ENCODE results near the gene PCNX3. TPM values are rescaled to one million over a fixed set of nuclear protein-coding genes. Genes with fewer than 3 reads are reported as not detected.
"Not testable (repeated sequence)": the region's sequence is repeated elsewhere in the genome, so short reads cannot be mapped to it uniquely, and the experiment has no call there.

PCNX3 gene
- total RNA-seq, 2 experiments from 2014 or later = 29.8 to 32.1 TPM

GRCh38 chr11:65634905-65635731 lies 19.5 kb downstream of the PCNX3 start:
- no peak for DNase-seq
- Mint-ChIP-seq H3K4me3 (no peak overlapping the region), H3K27ac (no peak overlapping the region), H3K27me3 (no peaks in the 10 kb centered on the region), H3K36me3 (peaks cover 26% of the 10 kb centered on the region), H3K4me1 (ENCODE audit: low read depth) (peaks cover 23% of the 10 kb centered on the region), H3K9me3 (no peaks in the 10 kb centered on the region)
- intact Hi-C loops (cut with micrococcal nuclease) = no loop called here
- ChIA-PET CTCF (interaction anchor here (1.2 kb wide), 1 partner anchor 17 kb away, joined by 3 read pairs; no protein-coding TSS in a partner anchor), POLR2A (no interaction called here)

DNA sequence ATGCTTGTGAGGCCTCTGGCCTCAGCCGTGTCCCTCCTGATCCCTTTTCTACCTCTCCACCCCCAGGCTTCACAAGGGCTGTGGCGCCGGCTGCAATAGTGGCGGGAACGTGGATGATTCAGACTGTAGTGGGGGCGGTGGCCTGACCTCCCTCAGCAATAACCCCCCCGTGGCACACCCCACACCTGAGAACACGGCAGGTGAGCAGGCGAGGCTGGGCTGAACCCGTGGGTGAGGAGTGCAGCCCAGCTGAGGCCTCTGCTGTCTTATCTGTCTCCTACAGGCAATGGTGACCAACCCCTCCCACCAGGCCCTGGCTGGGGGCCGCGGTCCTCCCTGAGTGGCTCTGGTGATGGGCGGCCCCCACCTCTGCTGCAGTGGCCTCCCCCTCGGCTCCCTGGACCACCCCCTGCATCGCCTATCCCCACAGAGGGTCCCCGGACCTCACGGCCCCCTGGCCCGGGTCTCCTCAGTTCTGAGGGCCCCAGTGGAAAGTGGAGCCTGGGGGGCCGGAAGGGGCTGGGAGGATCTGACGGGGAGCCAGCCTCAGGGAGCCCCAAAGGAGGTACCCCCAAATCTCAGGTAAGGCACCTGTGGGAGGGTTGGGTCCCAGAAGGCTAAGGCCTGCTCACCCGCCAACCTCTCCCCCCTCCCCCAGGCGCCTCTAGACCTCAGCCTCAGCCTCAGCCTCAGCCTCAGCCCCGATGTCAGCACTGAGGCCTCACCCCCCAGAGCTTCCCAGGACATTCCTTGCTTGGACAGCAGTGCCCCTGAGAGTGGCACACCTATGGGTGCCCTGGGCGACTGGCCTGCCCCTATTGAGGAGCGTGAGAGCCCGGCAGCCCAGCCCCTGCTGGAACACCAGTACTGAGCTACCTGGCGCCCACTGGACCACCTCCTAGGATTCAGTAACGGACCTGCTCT lies 20.8 kb downstream of the PCNX3 start:
- Mint-ChIP-seq H3K9me3 (no peaks in the 10 kb centered on the region), H3K4me1 (ENCODE audit: low read depth) (peaks cover 31% of the 10 kb centered on the region), H3K27me3 (no peaks in the 10 kb centered on the region), H3K4me3 (peak overlapping the region; percentile 37), H3K27ac (peak overlapping the region; percentile 56), H3K36me3 (peaks cover 35% of the 10 kb centered on the region)
- CTCF ChIA-PET = interaction anchor here (1.2 to 3.2 kb wide), 2 partner anchors 10 to 16 kb away, joined by 3 to 11 read pairs; no protein-coding TSS in a partner anchor
- DNase-seq = no peak
- POLR2A ChIA-PET = interaction anchor here (1.2 kb wide), 1 partner anchor 27 kb away, joined by 5 read pairs; no protein-coding TSS in a partner anchor
- intact Hi-C loops (cut with micrococcal nuclease) = no loop called here

DNA sequence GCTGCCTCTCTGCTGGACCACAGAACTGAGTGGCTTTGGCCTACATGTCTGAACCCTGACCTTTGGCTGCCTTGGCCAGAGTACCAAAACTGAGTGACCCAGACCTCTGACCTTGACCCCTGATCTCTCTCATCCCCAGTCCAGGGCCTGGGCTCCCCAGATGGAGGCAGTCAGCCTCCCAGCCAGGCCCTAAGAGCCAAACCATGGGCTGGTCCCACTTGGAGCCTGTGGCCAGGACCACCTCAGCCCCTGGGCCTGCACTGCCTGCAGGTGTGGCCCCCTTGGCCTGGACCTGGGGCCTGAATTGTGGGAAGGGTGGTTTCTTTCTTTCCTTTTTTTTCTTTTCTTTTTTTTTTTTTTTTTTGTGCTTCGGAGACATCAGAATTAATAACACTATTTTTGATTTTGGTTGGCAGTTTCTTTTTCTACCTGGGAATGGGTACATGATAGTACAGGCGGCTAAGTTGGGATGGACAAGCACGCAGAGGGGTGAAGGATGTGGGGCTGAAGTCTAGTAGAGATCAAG lies 21.5 kb downstream of the PCNX3 start:
- intact Hi-C loops (cut with micrococcal nuclease) = no loop called here
- ChIA-PET POLR2A (interaction anchor here (1.2 kb wide), 2 partner anchors 17 to 26 kb away, joined by 4 to 5 read pairs; no protein-coding TSS in a partner anchor), CTCF (interaction anchor here (0.8 to 3.6 kb wide), 5 partner anchors 11 to 181 kb away, joined by 3 to 18 read pairs (median 5); no protein-coding TSS in a partner anchor)
- DNase-seq = no peak
- Mint-ChIP-seq H3K27me3 (no peaks in the 10 kb centered on the region), H3K27ac (peak overlapping the region; percentile 82), H3K36me3 (peaks cover 42% of the 10 kb centered on the region), H3K4me1 (ENCODE audit: low read depth) (peaks cover 38% of the 10 kb centered on the region), H3K9me3 (no peaks in the 10 kb centered on the region), H3K4me3 (peak overlapping the region; percentile 85)

DNA sequence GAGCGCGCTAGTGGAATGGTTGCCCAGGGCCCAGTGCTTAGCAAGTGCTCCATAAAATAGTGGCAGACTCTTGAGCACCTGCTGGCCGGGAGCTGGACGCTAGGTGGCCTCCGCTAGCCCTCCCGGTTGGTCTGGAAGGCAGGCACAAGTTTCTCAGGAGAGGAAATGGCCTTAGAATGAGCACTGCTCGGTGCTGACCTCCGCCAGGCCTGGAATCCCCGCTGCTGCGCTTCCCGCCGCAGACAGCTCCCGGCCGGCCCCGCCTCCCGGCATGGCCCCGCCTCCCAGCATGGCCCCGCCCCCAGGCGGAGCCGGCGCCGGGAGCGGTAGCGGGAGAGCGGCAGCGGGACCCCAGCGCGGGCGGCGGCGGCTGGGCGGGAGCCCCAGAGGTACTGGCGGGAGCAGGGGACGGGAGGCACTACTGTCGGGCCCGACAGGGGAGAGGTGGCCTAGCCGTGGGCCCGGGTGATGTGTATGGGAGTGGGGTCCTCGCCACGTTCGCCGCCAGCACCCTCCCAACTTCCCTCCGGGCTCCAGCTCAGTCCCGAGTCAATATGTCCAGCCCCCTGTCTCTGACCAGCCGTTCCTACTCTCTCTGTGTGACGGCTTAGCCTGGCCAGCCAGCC lies 22.3 kb downstream of the PCNX3 start, which contains the start of gene SIPA1:
SIPA1 (plus strand) TSS at position 308 of the 626 bp plus-strand sequence. CDS start 2,821 bp downstream, outside the sequence.
- Mint-ChIP-seq H3K36me3 (peaks cover 42% of the 10 kb centered on the region), H3K4me3 (peak within 1 kb of the TSS; percentile 85), H3K9me3 (no peaks in the 10 kb centered on the region), H3K27me3 (no peaks in the 10 kb centered on the region), H3K4me1 (ENCODE audit: low read depth) (peaks cover 38% of the 10 kb centered on the region), H3K27ac (peak within 1 kb of the TSS; percentile 95)
- intact Hi-C loops (cut with micrococcal nuclease) = loop anchor here (1.0 to 2.0 kb wide), 3 partner anchors 23 to 63 kb away; partner anchors contain the start of gene PCNX3
- ChIA-PET CTCF (interaction anchor here (0.8 to 3.6 kb wide), 10 partner anchors 10 to 384 kb away, joined by 3 to 18 read pairs (median 3); no protein-coding TSS in a partner anchor), POLR2A (interaction anchor here (0.7 to 1.7 kb wide), 8 partner anchors 14 to 384 kb away, joined by 3 to 7 read pairs (median 4); partner anchors contain the start of genes PCNX3 and RELA)
- peak; percentile 75 for DNase-seq

GRCh38 chr11:65639228-65639597 lies 23.6 kb downstream of the PCNX3 start:
- Mint-ChIP-seq H3K4me1 (ENCODE audit: low read depth) (peaks cover 45% of the 10 kb centered on the region), H3K36me3 (peaks cover 52% of the 10 kb centered on the region), H3K4me3 (peak overlapping the region; percentile 85), H3K27ac (peak overlapping the region; percentile 95)
- POLR2A ChIA-PET = interaction anchor here (0.6 to 1.7 kb wide), 7 partner anchors 13 to 383 kb away, joined by 3 to 7 read pairs (median 3); partner anchors contain the start of gene RELA
- intact Hi-C loops (cut with micrococcal nuclease) = loop anchor here (2.0 kb wide), 1 partner anchor 64 kb away; no protein-coding TSS in a partner anchor
- not testable (repeated sequence) for H3K9me3 Mint-ChIP-seq, DNase-seq, H3K27me3 Mint-ChIP-seq
- CTCF ChIA-PET = interaction anchor here (0.8 to 3.6 kb wide), 5 partner anchors 13 to 45 kb away, joined by 3 to 18 read pairs (median 5); no protein-coding TSS in a partner anchor

GRCh38 chr11:65639623-65640482 lies 24.3 kb downstream of the PCNX3 start:
- H3K36me3 Mint-ChIP-seq = peaks cover 46% of the 10 kb centered on the region
- peak overlapping the region; percentile 95 for H3K27ac Mint-ChIP-seq
- intact Hi-C loops (cut with micrococcal nuclease) = loop anchor here (1.0 to 2.0 kb wide), 2 partner anchors 12 to 65 kb away; no protein-coding TSS in a partner anchor
- H3K27me3 Mint-ChIP-seq = no peaks in the 10 kb centered on the region
- H3K4me1 Mint-ChIP-seq (ENCODE audit: low read depth) = peaks cover 46% of the 10 kb centered on the region
- CTCF ChIA-PET = interaction anchor here (1.6 to 3.6 kb wide), 3 partner anchors 13 to 14 kb away, joined by 7 to 18 read pairs (median 11); no protein-coding TSS in a partner anchor
- peak overlapping the region; percentile 85 for H3K4me3 Mint-ChIP-seq
- POLR2A ChIA-PET = interaction anchor here (1.0 to 3.5 kb wide), 7 partner anchors 9 to 140 kb away, joined by 3 to 20 read pairs (median 4); partner anchors contain the start of genes EHBP1L1 and RELA
- peak; percentile 75 for DNase-seq
- H3K9me3 Mint-ChIP-seq = no peaks in the 10 kb centered on the region

GRCh38 chr11:65640483-65641296 lies 25.1 kb downstream of the PCNX3 start:
- Mint-ChIP-seq H3K9me3 (no peaks in the 10 kb centered on the region), H3K27me3 (no peaks in the 10 kb centered on the region), H3K4me1 (ENCODE audit: low read depth) (peaks cover 46% of the 10 kb centered on the region), H3K36me3 (peaks cover 46% of the 10 kb centered on the region), H3K4me3 (peak overlapping the region; percentile 85), H3K27ac (peak overlapping the region; percentile 95)
- POLR2A ChIA-PET = interaction anchor here (1.0 to 3.5 kb wide), 4 partner anchors 8 to 139 kb away, joined by 3 to 20 read pairs (median 4); partner anchors contain the start of gene EHBP1L1
- CTCF ChIA-PET = interaction anchor here (1.0 to 3.6 kb wide), 3 partner anchors 12 to 15 kb away, joined by 3 to 18 read pairs (median 7); no protein-coding TSS in a partner anchor
- intact Hi-C loops (cut with micrococcal nuclease) = loop anchor here (1.0 kb wide), 1 partner anchor 12 kb away; no protein-coding TSS in a partner anchor
- peak; percentile 57 for DNase-seq

- Mint-ChIP-seq H3K27ac (peak overlapping the region; percentile 95), H3K36me3 (peaks cover 48% of the 10 kb centered on the region), H3K27me3 (no peaks in the 10 kb centered on the region), H3K9me3 (no peaks in the 10 kb centered on the region), H3K4me1 (ENCODE audit: low read depth) (peaks cover 46% of the 10 kb centered on the region), H3K4me3 (peak overlapping the region; percentile 85)
- intact Hi-C loops (cut with micrococcal nuclease) = no loop called here
- ChIA-PET CTCF (interaction anchor here (0.9 to 1.6 kb wide), 4 partner anchors 11 to 16 kb away, joined by 3 to 7 read pairs (median 4); no protein-coding TSS in a partner anchor), POLR2A (interaction anchor here (0.9 to 3.5 kb wide), 2 partner anchors 12 to 28 kb away, joined by 3 to 20 read pairs; partner anchors contain the start of gene MAP3K11)
- DNase-seq = no peak
These were observed 25.9 kb downstream of the PCNX3 start for GRCh38 chr11:65641297-65642013.

Data from activated CD4-positive, alpha-beta memory T cell treated with anti-CD3 and anti-CD28 coated beads for 36 hours (primary cell).